Stimulated activated CD4-positive, alpha-beta T cell treated with anti-CD3 and anti-CD28 coated beads, Interleukin-2, amount 100 ng/mL, for 48 hours (primary cell): ENCODE data around the gene RBM44.

Source experiments
- DNase-seq, 2 donors: peaks; one replicate each; pipeline ENCODE4 v3.0.0-alpha.2; 2020

RBM44 gene

DNA sequence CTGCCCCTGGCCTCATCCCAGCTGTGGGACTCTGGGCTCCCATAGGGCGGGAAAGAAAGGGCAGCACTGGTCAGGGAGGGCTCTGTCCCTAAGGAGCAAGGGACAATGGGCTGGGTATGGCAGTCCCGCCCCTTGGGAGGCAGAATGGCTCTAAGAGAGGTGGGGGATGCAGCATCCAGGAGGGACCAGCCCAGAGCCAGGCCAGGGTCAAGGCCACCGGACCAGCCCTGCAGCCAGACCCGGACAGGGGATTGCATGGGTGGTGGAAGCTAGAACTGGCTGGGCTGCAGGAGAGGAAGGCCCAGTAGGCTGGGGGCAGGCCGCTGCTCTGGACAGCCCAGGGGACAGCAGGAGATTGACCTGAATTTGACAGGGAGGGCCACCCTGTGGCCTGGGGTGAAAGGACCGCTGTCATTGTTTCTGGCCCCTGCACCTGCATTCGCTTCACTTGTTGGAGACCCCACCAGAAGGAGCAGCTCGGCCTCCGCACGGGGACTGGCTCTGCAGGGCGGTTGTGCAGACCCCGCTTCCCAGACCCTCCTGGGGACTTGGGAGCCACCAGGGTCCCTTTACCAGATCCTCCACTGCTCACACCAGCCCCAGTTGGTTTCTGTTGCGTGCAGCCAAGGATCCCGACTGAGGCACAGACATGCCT lies 75.4 kb downstream of the RBM44 start:
- DNase-seq: no peak

DNA sequence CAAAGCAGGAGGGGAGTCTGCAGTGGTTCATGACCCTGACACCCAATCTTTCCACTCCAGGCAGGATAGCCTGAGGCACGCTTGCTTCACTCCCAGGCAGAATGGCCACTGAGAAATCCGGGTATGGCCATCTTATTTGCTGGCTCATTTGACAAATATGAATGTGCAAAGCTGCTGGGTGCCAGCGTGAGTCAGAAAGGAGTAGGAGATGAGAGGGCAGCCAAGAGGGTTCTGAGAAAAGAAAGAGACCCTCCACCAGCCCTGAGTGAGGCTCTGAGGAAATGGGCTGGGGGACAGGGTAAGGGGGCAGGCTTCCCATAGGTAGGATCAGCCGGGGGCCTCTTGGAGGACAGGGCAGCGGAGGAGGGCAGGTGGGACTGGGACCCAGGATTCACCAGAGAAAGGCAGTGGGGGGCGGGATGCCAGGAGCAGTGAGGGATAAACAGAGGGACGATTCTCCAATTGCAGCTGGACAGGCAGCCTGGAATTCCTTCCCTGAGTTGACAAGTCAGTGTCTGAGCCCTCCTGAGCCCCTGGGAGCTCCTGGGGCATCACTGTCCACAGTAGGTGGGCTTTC lies 76.1 kb downstream of the RBM44 start:
- DNase-seq: no peak

DNA sequence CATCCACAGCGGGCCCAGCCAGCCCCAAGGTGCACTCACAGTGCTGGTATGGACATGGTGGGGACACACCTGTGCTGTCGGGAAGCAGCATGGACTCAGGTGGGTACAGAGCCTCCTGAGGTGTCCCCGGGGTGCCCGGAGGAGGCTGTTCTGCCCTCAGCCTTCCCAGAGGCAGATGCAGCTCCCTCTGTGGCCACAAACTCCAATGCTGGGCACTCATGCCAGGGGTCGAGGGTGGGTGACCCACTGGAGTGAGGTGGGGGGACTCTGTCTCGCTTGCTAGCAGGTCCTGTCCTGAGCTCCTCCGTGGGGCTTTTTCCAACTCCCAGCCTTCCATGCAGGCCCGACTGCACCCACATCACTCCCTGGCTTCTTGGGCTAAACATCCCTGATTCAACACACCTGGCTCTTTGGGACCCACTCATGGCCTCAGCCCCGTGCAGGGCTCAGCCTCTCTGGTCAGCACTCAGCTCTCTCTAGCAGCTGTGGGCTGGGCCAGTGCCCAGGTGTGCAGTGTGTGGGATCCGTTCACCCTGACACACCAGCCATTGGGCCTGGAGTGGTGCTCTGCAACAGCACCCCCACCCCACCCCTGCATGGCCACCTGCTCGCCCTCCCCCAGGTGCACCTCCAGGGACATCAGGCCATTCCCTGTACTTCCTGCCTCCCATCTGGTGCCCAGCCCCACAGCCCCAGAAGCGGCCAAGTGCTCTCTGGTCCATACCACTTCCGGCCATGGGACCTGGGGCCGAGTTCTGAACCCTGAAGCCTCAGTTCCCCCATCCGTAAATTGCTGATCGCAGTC lies 76.9 kb downstream of the RBM44 start:
- DNase-seq: no peak

DNA sequence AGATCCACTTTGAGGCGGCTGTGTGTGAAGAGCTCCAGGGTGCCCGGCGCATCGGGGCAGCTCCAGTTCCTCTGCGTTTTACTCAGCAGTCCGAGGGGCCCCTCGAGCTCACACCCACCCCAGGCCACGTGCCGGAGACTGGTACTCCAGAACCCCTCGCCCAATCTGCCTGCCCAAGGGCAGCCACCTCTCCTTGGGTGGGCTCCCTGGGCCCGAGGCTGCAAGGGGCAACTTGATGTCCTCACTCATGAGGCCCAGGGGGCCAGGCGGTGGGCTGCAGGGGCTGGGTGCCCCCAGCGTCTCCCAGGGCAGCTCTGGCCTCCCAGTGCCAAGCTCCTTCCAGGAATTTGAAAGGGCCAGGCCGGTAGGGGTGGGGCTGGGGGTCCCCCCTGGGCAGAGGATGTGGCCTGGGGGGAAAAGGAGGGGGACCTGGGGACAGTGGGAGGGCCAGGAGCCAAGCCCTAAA lies 77.5 kb downstream of the RBM44 start:
- DNase-seq: no peak

DNA sequence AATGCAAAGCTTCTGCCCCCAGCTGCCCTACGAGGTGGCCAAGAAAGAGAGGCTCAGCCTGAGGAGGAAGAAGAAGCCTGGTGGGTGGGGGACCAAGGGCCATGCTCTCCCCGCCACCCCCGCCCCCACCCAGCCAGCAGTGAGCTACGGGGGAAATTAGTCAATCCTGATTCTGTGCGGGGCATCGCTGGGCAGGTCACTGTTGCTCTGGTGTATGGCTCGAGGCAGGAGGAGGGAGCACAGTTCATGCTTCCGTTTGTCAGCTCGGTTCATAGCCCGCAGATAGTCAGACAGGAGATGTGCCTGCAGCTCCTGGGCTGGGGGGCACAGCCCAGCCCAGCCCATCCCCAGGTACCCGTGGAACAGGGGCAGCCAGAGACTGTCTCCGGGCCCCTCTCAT lies 78.0 kb downstream of the RBM44 start:
- DNase-seq: no peak

DNA sequence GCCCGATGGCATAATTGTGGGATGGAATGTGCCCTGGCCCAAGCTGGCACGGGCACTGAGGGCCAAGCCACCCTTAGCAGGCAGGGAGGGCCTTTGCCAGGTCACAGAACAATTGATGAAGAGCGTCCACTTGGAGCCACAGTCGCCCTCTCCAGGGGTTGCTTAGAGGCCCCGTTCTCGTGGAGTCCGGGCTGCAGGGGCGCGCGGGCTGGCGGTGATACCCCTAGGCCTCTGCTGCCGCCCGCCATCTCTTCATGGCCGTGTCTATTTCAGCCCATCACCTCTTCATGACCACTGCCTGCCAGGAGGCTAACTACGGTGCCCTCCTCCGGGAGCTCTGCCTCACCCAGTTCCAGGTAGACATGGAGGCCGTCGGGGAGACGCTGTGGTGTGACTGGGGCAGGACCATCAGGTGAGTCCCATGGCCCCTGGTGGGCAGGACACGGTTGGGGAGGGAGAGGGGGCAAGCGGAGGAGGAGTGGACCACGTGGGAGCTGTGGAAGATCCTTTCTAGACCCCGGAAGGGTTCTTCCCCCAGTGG lies 78.4 kb downstream of the RBM44 start:
- DNase-seq: no peak

DNA sequence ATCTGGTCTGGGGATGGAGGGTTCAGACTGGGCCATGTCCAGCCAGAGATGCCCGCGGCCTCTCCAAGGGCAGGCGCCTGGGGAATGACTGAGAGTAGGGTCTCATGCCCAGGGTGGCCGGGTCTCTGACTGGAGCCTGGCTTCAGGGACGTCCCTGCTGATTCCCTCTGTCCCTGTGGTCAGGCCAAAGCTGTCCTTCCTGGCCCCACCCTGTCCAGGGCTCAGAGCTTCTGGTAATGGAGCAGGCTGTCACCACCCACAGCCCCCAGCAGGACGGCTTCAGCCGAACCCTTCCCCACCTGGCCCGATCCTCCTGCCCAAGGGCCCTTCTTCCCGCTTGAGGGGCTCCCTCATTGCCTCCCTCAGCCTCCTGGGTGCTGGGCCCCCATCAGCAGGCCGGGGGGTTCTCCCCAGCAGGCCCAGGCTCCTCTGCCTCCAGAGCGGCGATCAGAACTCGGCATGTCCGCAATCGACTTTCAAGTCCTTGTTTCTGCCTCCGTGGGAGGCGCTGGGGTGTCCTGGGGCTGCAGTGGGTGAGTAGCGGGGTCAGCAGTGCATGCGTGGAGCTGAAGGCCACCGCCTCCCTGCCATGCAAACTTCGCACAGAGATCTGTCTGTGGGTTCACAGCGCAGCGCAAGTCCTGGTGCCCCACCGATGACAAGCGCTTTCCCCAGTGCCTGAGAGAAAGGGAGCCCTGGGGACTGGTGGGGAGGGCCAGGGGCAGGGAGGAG lies 79.2 kb downstream of the RBM44 start:
- DNase-seq: no peak

DNA sequence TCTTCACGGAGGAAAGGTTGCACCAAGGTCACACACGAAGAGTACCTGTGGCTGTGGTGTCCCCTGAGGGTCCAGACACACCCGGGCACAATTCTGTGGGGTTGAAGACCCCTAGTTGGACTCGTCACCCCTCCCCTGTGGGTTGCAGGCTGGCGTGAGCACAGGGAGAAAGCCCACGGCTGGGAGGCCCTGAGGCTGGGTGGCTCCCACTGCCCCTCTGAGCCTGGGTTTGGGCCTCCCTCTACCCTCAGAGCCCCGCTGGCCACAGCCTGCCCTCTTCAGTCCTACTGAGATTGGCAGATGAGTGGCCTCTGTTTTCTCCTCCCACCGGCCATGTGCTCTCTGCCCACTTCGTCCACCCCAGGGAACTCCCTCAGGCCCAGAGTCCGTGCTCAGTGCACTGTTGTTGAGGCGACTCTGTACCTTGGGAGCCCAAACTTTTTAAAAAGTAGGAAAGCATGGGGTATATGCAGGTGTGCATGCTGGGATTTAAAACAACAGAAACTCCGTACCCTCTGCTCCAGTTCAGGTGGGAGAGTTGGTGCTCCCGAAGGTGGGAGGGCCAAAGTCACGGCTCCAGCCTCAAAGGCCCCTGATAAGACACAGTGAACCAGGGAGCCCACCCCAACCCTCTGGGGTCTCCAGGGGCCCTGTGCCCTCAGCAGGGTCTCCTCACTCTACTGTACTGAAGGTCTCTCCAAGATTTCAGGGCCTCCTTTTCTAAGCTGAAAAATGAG lies 79.9 kb downstream of the RBM44 start:
- DNase-seq: no peak

DNA sequence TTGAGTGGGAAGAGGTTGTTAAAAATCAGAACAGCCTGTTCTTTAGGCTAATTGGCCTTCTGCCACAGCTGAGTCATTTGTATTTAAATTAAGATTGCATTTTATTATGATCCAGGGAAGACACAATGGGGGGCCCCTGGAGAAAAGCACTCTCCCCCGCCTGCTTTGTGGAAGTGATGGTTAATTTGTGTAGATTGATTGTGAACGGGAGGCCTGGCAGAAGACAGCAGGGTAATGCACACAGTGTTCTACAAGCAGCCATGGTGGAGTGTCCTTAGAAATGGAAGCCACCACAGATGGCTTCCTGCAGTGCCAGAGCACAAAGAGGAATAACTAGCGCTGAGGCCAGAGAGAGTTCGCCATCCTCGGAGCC lies 80.5 kb downstream of the RBM44 start:
- DNase-seq: no peak

DNA sequence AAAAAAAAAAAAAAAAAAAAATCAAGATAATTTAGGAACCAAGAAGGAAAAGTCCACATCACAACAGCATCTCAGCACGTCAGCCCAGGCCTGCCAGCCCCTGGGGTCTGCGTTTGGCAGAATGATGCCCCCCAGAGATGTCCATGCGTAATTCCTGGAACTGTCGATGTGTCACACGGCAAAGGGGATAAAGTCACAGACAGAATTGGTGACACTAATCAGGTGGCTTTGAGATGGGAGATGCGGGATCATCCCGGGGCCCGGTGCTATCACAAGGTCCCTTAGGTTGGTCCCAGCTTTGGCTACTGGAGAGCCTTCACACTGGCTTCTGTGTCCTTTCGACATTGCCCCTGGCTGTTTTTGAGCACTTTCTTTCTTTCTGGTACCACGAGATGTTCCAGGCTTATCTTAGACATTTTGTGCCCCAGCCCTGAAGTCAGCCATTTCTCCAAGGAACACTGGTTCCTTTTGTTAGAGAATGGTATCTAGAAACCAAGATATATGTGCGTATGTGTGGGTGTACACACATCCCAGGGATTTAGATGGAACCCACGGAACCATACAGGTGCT lies 81.5 kb downstream of the RBM44 start:
- DNase-seq: no peak

DNA sequence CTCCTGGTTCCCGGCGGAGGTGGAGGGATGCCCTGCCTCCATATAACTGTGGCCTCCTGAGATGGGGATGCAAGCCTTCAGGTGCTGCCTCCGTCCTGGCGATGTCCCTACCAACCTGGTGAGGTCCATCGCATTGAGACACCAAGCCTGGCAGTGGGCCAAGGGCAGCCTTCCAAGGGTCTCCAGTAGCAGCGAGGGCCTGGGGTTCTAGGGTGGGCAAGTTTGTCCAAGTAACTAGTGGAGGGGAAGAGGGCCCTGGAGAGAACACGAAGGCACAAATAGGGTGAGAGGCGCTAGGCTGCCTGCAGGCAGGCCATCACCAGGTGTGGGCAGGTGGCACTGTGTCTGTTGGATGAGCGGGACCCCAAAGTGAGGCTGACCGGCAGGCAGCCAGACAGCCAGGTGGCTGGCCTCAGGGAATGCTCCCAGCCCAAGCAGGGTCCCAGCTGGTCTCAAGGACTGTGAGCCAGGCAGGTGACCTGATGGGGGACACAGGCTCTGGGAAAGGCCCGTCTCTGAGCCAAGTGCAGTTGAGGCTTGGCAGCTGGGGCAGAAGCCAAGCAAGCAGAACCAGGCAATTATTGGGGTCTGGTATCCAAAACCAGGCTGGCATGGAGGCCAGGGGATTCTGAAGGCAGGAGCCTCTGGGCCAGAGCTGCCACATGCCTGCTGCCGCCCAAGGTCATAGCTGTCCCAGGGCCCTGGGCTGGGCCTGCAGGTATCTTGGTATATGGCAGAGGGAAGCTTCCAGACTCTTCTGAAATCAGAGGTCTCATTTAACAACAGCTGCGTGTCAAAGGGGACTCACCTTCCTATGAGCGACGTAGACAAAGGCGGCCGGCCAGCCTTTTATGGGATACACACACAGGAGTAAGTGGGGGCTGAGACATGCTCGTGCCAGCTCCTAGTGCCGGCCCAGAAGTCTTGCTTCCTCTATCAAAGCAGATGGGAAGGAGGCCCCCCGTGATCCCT lies 84.2 kb downstream of the RBM44 start:
- DNase-seq: no peak

DNA sequence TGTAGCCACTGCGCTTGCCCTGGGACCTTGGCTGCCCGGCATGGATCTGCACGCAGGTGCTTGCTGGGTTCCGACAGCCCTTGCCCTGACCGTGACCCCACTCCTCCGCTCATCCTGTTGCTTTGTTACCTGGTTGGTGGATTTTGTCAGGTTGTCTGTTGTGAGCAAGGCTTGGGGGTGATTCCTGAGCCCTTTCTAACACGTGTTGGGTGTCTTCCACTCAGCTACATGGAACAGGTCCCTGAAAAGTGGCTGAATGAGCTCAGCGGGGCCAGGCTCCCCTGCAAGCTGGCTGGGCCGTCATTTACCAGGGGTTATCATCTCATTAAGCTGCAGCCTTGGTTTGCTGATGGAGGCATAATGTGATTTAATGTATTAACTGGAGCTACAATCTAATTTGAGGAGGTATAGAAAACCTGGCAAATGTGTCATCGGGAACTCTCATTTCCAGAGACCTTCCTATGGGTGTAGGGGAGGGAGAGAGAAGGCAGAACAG lies 85.4 kb downstream of the RBM44 start:
- no peak for DNase-seq

DNA sequence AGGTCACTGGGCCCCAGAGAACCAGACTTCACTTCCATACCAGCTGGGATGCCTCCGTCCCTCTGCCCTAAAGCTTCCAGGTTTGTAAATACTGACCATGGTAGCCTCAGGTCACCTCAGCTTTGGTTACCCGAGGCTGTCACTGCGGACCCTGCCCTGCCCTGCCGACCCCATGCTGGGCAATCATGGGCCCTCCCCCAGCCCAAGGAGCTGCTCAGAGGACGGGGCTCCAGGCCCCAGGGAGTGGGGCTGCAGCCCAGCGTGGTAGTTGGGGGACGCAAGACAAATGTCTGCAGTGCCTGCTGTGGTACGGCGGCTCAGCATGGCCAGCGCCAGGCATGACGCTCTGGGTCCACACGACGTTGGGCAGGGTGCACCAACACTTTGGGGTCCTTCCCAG lies 86.1 kb downstream of the RBM44 start:
- no peak for DNase-seq

DNA sequence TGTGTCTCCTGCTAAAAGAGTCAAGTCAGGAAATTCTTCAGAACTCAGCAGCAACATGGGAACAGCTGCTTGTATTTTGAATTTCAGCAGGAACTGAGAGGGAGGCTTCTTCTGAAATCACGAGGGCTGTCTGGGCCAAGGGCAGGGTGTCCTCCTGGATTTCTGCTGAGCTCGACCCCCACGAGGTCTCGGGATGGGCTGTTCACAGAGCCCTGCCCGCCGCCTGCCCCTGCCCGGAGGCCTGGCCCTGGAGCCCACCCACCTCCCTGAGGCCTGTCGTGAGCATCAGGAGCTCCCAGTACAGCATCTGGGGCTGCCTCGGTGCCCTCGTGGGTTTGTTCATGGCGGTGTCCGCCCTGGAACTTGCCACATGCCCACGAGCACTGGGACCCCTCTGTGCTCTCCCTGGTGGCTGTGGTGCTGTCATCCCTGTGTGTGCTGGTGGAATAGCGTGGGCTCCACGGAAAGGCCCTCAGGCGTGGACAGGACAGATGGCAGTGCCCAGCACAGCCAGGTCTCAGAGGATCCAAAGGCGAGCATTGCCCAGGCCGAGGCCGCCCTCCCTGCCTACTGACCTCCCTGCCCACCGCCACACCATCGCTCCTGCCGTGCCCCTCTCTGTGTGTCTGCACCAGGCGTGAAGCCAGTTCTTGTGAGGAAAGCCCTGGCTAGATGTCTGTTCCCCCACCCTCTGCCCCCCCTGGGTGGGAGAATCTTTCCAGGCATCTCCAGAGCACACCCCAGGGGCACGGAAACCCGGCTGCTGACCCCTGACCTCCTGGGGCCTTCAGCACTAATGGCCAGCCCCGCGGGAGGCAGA lies 86.7 kb downstream of the RBM44 start:
- no peak for DNase-seq

DNA sequence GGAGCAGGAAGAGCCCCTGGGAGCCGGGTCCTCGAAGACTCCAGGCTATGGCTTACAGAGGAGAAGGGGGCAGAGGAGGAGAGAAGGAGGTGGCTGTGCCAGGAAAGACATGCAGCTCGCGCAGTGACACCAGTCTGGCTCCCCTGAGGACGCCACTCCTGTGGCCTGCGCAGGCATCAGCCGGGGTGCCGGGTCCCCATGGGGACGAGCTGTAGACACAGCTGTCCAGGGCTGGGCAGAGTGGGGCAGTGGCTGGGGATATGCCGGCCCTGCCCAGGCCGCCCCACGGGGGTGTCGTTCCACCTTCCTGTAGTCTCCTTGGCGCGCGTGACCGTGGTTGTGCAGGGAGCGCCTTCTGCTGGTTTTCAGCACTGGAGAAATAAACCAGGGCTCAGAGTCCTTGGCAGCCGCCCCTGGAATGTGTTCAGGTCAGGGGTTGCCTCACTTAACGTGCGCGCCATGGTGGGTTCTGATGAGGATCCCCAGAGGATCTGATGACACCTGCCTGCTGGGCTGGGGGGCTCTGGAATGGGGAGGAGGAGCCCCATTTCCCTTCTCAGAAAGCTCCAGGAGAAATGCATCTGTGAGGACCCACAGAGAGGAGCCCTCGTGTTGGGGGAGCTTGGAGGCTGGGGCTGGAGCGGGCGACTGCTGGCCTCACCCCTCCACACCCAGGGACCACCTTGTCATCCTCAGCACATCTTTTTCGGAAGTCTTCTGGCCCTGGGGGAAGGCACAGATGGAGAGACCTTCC lies 87.5 kb downstream of the RBM44 start:
- DNase-seq: no peak

DNA sequence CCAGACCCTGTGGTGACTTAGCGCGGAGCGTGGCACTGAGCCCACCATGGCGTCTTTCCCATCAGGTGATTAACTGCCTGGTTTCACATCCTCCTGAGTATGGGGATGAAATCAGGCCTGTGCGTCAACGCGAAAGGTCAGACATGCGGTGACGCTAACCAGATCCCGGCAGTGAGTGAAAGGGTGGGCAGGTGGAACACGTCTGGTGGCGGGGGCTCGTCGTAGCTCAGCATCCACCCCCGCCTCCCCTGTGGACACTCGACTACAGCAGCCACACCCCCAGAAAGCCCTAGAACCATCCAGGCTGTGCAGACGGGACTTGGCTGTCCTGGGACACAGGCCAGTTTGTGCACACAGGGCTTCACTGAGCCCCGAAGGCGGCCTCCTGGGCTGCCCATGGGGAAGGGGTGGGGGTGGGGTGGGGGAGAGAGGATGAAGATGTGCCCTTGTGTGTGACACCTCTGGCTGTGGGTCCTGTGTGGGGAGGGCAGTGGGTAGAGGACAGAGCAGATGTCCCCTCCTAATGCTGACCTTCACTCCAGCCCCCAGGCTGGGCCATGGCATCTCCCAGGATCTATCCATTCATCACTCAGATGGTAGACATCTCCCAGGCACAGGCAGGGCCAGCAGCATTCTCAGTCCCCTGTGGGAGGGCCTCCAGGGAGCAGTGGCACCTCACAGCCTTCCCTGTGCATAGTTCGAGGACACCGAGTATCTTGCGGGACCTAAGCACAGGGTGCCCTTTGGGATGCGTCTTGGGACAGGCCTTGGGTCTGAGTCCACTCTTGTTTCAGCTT lies 88.3 kb downstream of the RBM44 start:
- DNase-seq: no peak

DNA sequence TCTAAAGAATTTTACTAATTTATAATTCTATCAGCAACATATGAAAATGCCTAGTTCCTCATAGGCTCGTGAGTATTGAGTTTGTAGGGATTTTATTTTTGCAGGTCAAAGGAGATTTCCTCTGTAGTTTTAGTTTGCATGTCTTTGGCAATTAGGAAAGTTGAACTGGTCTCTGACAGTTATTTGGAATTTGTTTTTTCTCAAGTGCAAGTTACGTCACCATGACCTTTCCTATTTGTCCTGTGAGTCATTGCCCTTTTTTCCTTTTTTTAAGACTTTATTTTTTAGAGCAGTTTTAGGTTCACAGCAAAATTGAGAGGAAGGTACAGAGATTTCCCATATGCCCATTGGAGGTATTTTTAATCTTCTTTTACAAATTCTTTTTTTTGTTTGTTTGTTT lies 89.8 kb downstream of the RBM44 start:
- DNase-seq: no peak

DNA sequence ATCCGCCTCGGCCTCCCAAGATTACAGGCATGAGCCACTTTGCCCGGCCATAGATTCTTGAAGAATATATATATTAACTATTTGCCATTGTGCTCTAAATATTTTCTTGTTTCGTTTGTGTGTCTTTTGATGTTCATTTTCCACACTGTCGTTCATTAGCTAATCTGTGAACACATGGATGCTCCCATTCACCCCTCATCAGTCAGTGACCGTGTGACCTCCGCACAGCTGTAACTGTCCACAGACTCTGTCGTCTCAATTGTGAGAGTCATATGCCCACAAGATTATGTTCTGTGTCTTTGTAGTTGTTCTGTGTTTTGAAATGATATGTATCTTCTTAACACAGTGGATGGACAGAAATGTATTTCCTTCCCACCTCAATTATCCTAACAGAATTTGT lies 90.4 kb downstream of the RBM44 start:
- DNase-seq: no peak
